ENCODE results near the gene PROZ. TPM values are rescaled to one million over a fixed set of nuclear protein-coding genes. Genes with fewer than 3 reads are reported as not detected.

PROZ gene
- total RNA-seq, 1 donor from 2014 or later = 0.18 TPM

GRCh38 chr13:113153810-113154748 lies 4.4 kb upstream of the PROZ start:
- intact Hi-C loops (cut with micrococcal nuclease) = loop anchor here (1.0 to 5.0 kb wide), 3 partner anchors 23 to 212 kb away; no protein-coding TSS in a partner anchor

GRCh38 chr13:113155201-113155600 lies 3.2 kb upstream of the PROZ start:
- intact Hi-C loops (cut with micrococcal nuclease) = no loop called here

GRCh38 chr13:113155982-113156655 lies 2.3 kb upstream of the PROZ start:
- intact Hi-C loops (cut with micrococcal nuclease) = no loop called here

- intact Hi-C loops (cut with micrococcal nuclease) = no loop called here
These were observed 1.1 kb upstream of the PROZ start for GRCh38 chr13:113157206-113157928.

- intact Hi-C loops (cut with micrococcal nuclease) = no loop called here
These were observed 498 bp downstream of the PROZ start for GRCh38 chr13:113158946-113159345.

- intact Hi-C loops (cut with micrococcal nuclease) = loop anchor here (2.0 kb wide), 1 partner anchor 49 kb away; the partner anchor contains the start of genes CUL4A and PCID2
These were observed 1.3 kb downstream of the PROZ start for GRCh38 chr13:113159701-113160100.

- intact Hi-C loops (cut with micrococcal nuclease) = loop anchor here (2.0 kb wide), 1 partner anchor 48 kb away; the partner anchor contains the start of genes CUL4A and PCID2
These were observed 2.5 kb downstream of the PROZ start for GRCh38 chr13:113160983-113161382.

- intact Hi-C loops (cut with micrococcal nuclease) = loop anchor here (2.0 kb wide), 1 partner anchor 47 kb away; the partner anchor contains the start of genes CUL4A and PCID2
These were observed 3.0 kb downstream of the PROZ start for GRCh38 chr13:113161433-113161832.

GRCh38 chr13:113161975-113162374 lies 3.5 kb downstream of the PROZ start:
- intact Hi-C loops (cut with micrococcal nuclease) = loop anchor here (2.0 kb wide), 1 partner anchor 47 kb away; the partner anchor contains the start of genes CUL4A and PCID2

- intact Hi-C loops (cut with micrococcal nuclease) = no loop called here
These were observed 4.6 kb downstream of the PROZ start for GRCh38 chr13:113162783-113163685.

- intact Hi-C loops (cut with micrococcal nuclease) = no loop called here
These were observed 6.0 kb downstream of the PROZ start for GRCh38 chr13:113164492-113164891.

GRCh38 chr13:113166266-113166665 lies 7.8 kb downstream of the PROZ start:
- intact Hi-C loops (cut with micrococcal nuclease) = no loop called here

- intact Hi-C loops (cut with micrococcal nuclease) = no loop called here
These were observed 8.2 kb downstream of the PROZ start for GRCh38 chr13:113166681-113167080.

GRCh38 chr13:113167155-113167554 lies 8.7 kb downstream of the PROZ start:
- intact Hi-C loops (cut with micrococcal nuclease) = no loop called here

- intact Hi-C loops (cut with micrococcal nuclease) = no loop called here
These were observed 9.1 kb downstream of the PROZ start for GRCh38 chr13:113167575-113167974.

GRCh38 chr13:113168211-113168610 lies 9.8 kb downstream of the PROZ start:
- intact Hi-C loops (cut with micrococcal nuclease) = no loop called here

GRCh38 chr13:113169277-113170272 lies 11.1 kb downstream of the PROZ start:
- intact Hi-C loops (cut with micrococcal nuclease) = no loop called here

- intact Hi-C loops (cut with micrococcal nuclease) = no loop called here
These were observed 12.1 kb downstream of the PROZ start for GRCh38 chr13:113170511-113170910.

All from T-helper 2 cell treated with Interferon-gamma antibody and Interleukin-4, amounts not matched to agents 100 ng/mL and 5 ng/mL, for 36 hours (primary cell).